Prostate gland (tissue), 2 donors: ENCODE results near the gene CREBRF. TPM values are rescaled to one million over a fixed set of nuclear protein-coding genes. Genes with fewer than 3 reads are reported as not detected.
A peak's percentile ranks its signal among the peaks of the same experiment; 100 is the strongest.

Experiments used
- DNase-seq: peaks from one replicate; pipeline ENCODE4 v3.0.0-alpha.2; 2019; ENCODE audit warnings: low spot score
- H3K27ac ChIP-seq, 2 donors: fragments of 200-600 bp; sonication (generic); 2 replicates each; pipeline ENCODE4 v1.5.1; 2017 to 2019
- H3K27me3 ChIP-seq: fragments of 200-600 bp; sonication (generic); replicated peaks from 2 replicates; pipeline ENCODE4 v1.5.1; 2019; ENCODE audit not compliant: insufficient read depth
- H3K36me3 ChIP-seq, 2 donors: fragments of 200-600 bp; sonication (generic); 1 replicate in 1 of 2; 2 replicates in 1 of 2; pipeline versions ENCODE4 v1.5.1 to v1.8.1; 2017 to 2019
- H3K4me1 ChIP-seq: fragments of 200-600 bp; sonication (generic); replicated peaks from 2 replicates; pipeline ENCODE4 v1.5.1; 2019
- H3K4me3 ChIP-seq, 2 donors: fragments of 200-600 bp; sonication (generic); 2 replicates each; pipeline ENCODE4 v1.5.1; 2017 to 2019
- H3K9me3 ChIP-seq: fragments of 200-600 bp; sonication (generic); 2 replicates; pipeline ENCODE4 v1.5.1; 2017
- CTCF ChIP-seq, 4 experiments: fragments of 200-600 bp in 2 of 4; fragments of 450-650 bp in 2 of 4; sonication (generic) in 2 of 4; IDR thresholded peaks; 1 replicate in 3 of 4; 2 replicates in 1 of 4; pipeline ENCODE4 v1.5.1; 2016 to 2019; ENCODE audit warnings: antibody characterized with exemption in 4 of 4, mild to moderate bottlenecking in 2 of 4, moderate library complexity in 2 of 4
- POLR2A ChIP-seq: fragments of 450-650 bp; IDR thresholded peaks from one replicate; pipeline ENCODE4 v1.6.1; 2016; ENCODE audit warnings: antibody characterized with exemption, mild to moderate bottlenecking
- POLR2AphosphoS5 ChIP-seq: sonication (generic); formaldehyde crosslinking; IDR thresholded peaks from one replicate; pipeline ENCODE4 v1.6.1; 2017; ENCODE audit warnings: antibody characterized with exemption
- WGBS: methylation state at CpG from one replicate; pipeline ENCODE4 v1.1.5; 2018; 5-methylcytosine and 5-hydroxymethylcytosine counted together
- intact Hi-C: fragments of 100-400 bp; cut with DNase I; formaldehyde crosslinking; loops from one replicate; pipeline ENCODE4 v1.14.2; 2022
- total RNA-seq, 2 donors: library from RNA; depleted of rRNA; stranded (reverse); fragments of >200 nt; gene quantifications; one replicate each; pipeline ENCODE4 v1.1.0, GENCODE V29; 2016

Gene CREBRF
- total RNA-seq, 2 donors from 2014 or later = 21.5 to 52.3 TPM

GRCh38 chr5:173035904-173036707 lies 20.0 kb upstream of the CREBRF start:
- H3K9me3 ChIP-seq = no peaks in the 10 kb centered on the region
- H3K27ac ChIP-seq = no peak overlapping the region
- no peaks in the 10 kb centered on the region for H3K4me1 ChIP-seq
- H3K36me3 ChIP-seq = no peaks in the 10 kb centered on the region
- TF ChIP-seq POLR2AphosphoS5 = no peak
- TF ChIP-seq POLR2A = no peak
- no peak for TF ChIP-seq CTCF (IDR thresholded peaks at IDR 0.05)
- DNase-seq = no peak
- no peaks in the 10 kb centered on the region for H3K27me3 ChIP-seq
- 86% methylated on average over 24 of the region's 24 CpGs for WGBS
- no peak overlapping the region for H3K4me3 ChIP-seq
- intact Hi-C loops = no loop called here

GRCh38 chr5:173039188-173039587 lies 17.0 kb upstream of the CREBRF start:
- H3K9me3 ChIP-seq = no peaks in the 10 kb centered on the region
- no peak overlapping the region for H3K4me3 ChIP-seq
- TF ChIP-seq CTCF (IDR thresholded peaks at IDR 0.05) (no peak), POLR2AphosphoS5 (no peak), POLR2A (no peak)

GRCh38 chr5:173039964-173040363 lies 16.2 kb upstream of the CREBRF start:
- Histone ChIP-seq H3K9me3 (no peaks in the 10 kb centered on the region), H3K36me3 (no peaks in the 10 kb centered on the region), H3K4me3 (no peak overlapping the region), H3K27me3 (no peaks in the 10 kb centered on the region), H3K4me1 (no peaks in the 10 kb centered on the region), H3K27ac (no peak overlapping the region)
- intact Hi-C loops = no loop called here
- no peak for DNase-seq
- 96% methylated on average over 5 of the region's 5 CpGs for WGBS
- TF ChIP-seq POLR2AphosphoS5 (no peak), CTCF (IDR thresholded peaks at IDR 0.05) (no peak), POLR2A (no peak)

More at GRCh38 chr5:173039188-173039587, 17.0 kb upstream of the CREBRF start:
- intact Hi-C loops = no loop called here
- H3K27me3 ChIP-seq = no peaks in the 10 kb centered on the region
- no peaks in the 10 kb centered on the region for H3K4me1 ChIP-seq
- H3K36me3 ChIP-seq = no peaks in the 10 kb centered on the region
- H3K27ac ChIP-seq = no peak overlapping the region
- WGBS = 88% methylated on average over 3 of the region's 3 CpGs
- DNase-seq = no peak

GRCh38 chr5:173041881-173042762 lies 14.0 kb upstream of the CREBRF start:
- 63% methylated on average over 7 of the region's 7 CpGs for WGBS
- Histone ChIP-seq H3K4me3 (no peak overlapping the region), H3K9me3 (no peaks in the 10 kb centered on the region), H3K36me3 (no peaks in the 10 kb centered on the region), H3K27me3 (no peaks in the 10 kb centered on the region), H3K27ac (peak overlapping the region in 1 of 2 donors; percentile 4), H3K4me1 (no peaks in the 10 kb centered on the region)
- TF ChIP-seq POLR2AphosphoS5 = no peak
- no peak for TF ChIP-seq POLR2A
- no peak for TF ChIP-seq CTCF (IDR thresholded peaks at IDR 0.05)
- no peak for DNase-seq
- intact Hi-C loops = no loop called here
